DOHH2 (cell line): Measurements from ENCODE around the gene CTIF.

ENCODE experiments used
- H3F3A ChIP-seq: fragments of 200-600 bp; sonication (generic), shearing (Covaris generic); 2 replicates; pipeline ENCODE4 v1.6.0; 2016; ENCODE audit warnings: antibody characterized with exemption, mild to moderate bottlenecking; ENCODE audit not compliant: control insufficient read depth, insufficient read depth
- H3K27ac ChIP-seq: fragments of 200-600 bp; sonication (generic); 2 replicates; pipeline ENCODE4 v1.5.1; 2014; ENCODE audit warnings: low read depth, mild to moderate bottlenecking, low read length, moderate library complexity
- H3K27me3 ChIP-seq: fragments of 200-600 bp; sonication (generic); 2 replicates; pipeline ENCODE4 v1.6.1; 2014; ENCODE audit warnings: mild to moderate bottlenecking, low read length, mixed read lengths; ENCODE audit not compliant: control insufficient read depth
- H3K36me3 ChIP-seq: fragments of 200-600 bp; sonication (generic); 2 replicates; pipeline ENCODE4 v1.6.1; 2014; ENCODE audit warnings: mild to moderate bottlenecking, low read length, moderate library complexity, mixed read lengths; ENCODE audit not compliant: control insufficient read depth
- H3K4me1 ChIP-seq: fragments of 200-600 bp; sonication (generic); 2 replicates; pipeline ENCODE4 v1.6.1; 2014; ENCODE audit warnings: mild to moderate bottlenecking, low read length, mixed read lengths; ENCODE audit not compliant: control insufficient read depth
- H3K4me2 ChIP-seq: fragments of 200-600 bp; sonication (generic); 2 replicates; pipeline ENCODE4 v1.6.0; 2014; ENCODE audit warnings: mild to moderate bottlenecking, low read length, moderate library complexity
- H3K4me3 ChIP-seq: fragments of 200-600 bp; sonication (generic); 2 replicates; pipeline ENCODE4 v1.5.1; 2014; ENCODE audit warnings: mild to moderate bottlenecking, low read length, mixed read lengths
- H3K79me2 ChIP-seq: fragments of 200-600 bp; sonication (generic); 2 replicates; pipeline ENCODE4 v1.6.1; 2014; ENCODE audit warnings: mild to moderate bottlenecking, low read length, mixed read lengths; ENCODE audit not compliant: control insufficient read depth
- H3K9me2 ChIP-seq: fragments of 200-600 bp; sonication (generic); replicated peaks from 2 replicates; pipeline ENCODE4 v1.6.1; 2014; ENCODE audit warnings: mild to moderate bottlenecking, low read length, mixed read lengths; ENCODE audit not compliant: control insufficient read depth
- H3K9me3 ChIP-seq: fragments of 200-600 bp; sonication (generic); 2 replicates; pipeline ENCODE4 v1.6.1; 2014; ENCODE audit warnings: antibody characterized with exemption, low read length, mixed read lengths; ENCODE audit not compliant: control insufficient read depth, insufficient read depth
- H4K20me1 ChIP-seq: fragments of 200-600 bp; sonication (generic); 2 replicates; pipeline ENCODE4 v1.6.0; 2014; ENCODE audit warnings: low read depth, mild to moderate bottlenecking, antibody characterized with exemption, low read length, moderate library complexity; ENCODE audit not compliant: control insufficient read depth, insufficient read depth
- EZH2phosphoT487 ChIP-seq: fragments of 200-600 bp; sonication (generic); IDR thresholded peaks from 2 replicates; pipeline ENCODE4 v1.6.1; 2017; ENCODE audit warnings: borderline replicate concordance, mild to moderate bottlenecking, antibody characterized with exemption, low read length, moderate library complexity, mixed read lengths
- TF ChIP-seq, protein P1 (sequence below): fragments of 200-600 bp; sonication (generic); IDR thresholded peaks from one replicate; pipeline ENCODE4 v1.5.1; 2014; ENCODE audit warnings: antibody characterized with exemption, mild to moderate bottlenecking, low read depth, low read length; ENCODE audit not compliant: poor library complexity, severe bottlenecking

Gene CTIF

DNA sequence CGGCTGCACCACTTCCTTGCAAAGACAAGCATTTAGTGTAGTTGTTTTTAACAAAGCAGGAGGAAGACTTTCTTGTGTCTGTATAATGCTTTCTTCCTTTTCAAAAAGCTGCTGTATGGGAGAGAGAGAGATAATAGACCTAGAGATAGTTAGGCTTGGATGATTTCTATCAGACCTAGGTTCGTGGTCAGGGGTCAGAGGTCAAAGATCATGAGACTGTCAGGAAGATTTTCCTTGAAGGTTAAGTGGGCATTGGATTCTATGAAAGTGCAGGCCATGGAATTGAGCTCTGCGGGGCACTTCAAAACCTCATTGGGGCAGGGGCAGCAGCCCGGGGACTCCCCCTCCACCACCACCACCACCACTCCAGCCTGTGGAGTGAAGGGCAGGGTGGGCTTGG, 164.6 kb downstream of the CTIF start:
- Histone ChIP-seq H3F3A (no peaks in the 10 kb centered on the region), H3K4me1 (no peaks in the 10 kb centered on the region), H3K4me3 (no peak overlapping the region), H3K79me2 (no peaks in the 10 kb centered on the region), H3K9me2 (no peaks in the 10 kb centered on the region), H3K9me3 (no peaks in the 10 kb centered on the region), H3K36me3 (no peaks in the 10 kb centered on the region), H3K27ac (no peak overlapping the region), H4K20me1 (no peaks in the 10 kb centered on the region), H3K4me2 (no peak overlapping the region), H3K27me3 (no peaks in the 10 kb centered on the region)
- no peak for TF ChIP-seq EZH2phosphoT487
- TF ChIP-seq, protein P1, sequence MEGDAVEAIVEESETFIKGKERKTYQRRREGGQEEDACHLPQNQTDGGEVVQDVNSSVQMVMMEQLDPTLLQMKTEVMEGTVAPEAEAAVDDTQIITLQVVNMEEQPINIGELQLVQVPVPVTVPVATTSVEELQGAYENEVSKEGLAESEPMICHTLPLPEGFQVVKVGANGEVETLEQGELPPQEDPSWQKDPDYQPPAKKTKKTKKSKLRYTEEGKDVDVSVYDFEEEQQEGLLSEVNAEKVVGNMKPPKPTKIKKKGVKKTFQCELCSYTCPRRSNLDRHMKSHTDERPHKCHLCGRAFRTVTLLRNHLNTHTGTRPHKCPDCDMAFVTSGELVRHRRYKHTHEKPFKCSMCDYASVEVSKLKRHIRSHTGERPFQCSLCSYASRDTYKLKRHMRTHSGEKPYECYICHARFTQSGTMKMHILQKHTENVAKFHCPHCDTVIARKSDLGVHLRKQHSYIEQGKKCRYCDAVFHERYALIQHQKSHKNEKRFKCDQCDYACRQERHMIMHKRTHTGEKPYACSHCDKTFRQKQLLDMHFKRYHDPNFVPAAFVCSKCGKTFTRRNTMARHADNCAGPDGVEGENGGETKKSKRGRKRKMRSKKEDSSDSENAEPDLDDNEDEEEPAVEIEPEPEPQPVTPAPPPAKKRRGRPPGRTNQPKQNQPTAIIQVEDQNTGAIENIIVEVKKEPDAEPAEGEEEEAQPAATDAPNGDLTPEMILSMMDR, result no peak

DNA sequence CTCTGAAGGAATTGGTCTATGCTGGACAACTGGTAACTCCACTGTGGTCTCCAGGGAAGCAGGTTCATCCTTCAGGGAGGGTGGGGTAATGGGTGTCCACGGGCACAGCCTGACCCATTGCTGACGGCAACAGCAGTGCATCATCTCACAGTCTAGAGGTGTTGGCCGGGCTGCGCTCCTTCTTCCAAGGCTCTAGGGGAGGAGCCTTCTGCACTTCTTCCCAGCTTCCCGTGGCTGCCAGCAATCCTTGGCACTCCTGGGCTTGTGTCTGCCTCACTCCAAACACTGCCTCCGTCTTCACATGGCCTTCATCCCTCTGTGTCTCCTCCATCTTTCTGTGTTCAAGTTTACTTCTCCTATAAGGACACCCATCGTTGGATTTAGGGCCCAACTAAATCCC, 166.2 kb downstream of the CTIF start:
- Histone ChIP-seq H4K20me1 (no peaks in the 10 kb centered on the region), H3K4me3 (no peak overlapping the region), H3F3A (no peaks in the 10 kb centered on the region), H3K9me3 (no peaks in the 10 kb centered on the region), H3K27me3 (no peaks in the 10 kb centered on the region), H3K4me1 (no peaks in the 10 kb centered on the region), H3K27ac (no peak overlapping the region), H3K4me2 (no peak overlapping the region), H3K9me2 (no peaks in the 10 kb centered on the region), H3K36me3 (no peaks in the 10 kb centered on the region), H3K79me2 (no peaks in the 10 kb centered on the region)
- no peak for TF ChIP-seq EZH2phosphoT487
- TF ChIP-seq, protein P1, result no peak

DNA sequence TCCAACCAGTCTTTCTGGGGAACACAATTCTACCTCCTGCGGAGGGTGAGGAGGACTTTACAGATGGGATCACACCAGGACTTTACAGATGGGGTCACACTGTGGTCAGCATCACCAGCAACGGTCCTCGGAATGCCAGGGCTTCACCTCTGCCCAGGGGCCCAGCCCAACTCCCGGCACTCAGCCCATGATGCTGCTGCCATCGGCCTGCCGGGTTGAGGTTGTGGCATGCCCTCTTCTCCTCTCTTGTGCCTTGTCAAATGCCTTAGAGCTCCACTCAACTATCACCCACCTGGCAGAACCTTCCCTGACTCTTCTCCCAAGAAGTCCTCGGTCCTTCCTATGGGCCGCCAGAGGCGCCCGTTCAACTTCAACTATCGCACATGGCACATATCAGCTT, 166.7 kb downstream of the CTIF start:
- no peaks in the 10 kb centered on the region for H3K79me2 ChIP-seq
- no peaks in the 10 kb centered on the region for H4K20me1 ChIP-seq
- no peaks in the 10 kb centered on the region for H3K9me2 ChIP-seq
- no peak overlapping the region for H3K4me2 ChIP-seq
- no peak overlapping the region for H3K4me3 ChIP-seq
- no peak for TF ChIP-seq EZH2phosphoT487
- TF ChIP-seq, protein P1, result no peak
- no peak overlapping the region for H3K27ac ChIP-seq
- H3K9me3 ChIP-seq, result no peaks in the 10 kb centered on the region
- no peaks in the 10 kb centered on the region for H3K4me1 ChIP-seq
- no peaks in the 10 kb centered on the region for H3K27me3 ChIP-seq
- H3F3A ChIP-seq, result no peaks in the 10 kb centered on the region
- no peaks in the 10 kb centered on the region for H3K36me3 ChIP-seq

DNA sequence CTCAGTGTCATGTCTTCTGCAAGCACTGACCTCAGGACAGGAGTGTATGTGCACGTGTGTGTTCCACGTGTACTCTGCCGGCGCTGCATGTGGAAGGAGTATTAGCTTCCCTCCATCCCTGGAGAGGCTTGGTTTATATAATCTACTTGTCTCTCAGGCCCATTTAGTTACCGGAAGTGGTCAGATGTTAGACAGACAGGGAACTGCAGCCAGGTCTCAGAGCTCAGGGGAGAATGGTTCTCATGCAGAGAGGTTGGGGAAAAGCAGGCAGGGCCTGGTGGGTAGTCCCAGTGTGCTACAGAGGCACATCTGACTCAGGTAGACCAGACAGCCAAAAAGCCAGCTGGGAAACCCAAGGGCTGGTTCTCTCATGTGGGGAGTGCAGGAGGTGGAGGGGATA, 167.9 kb downstream of the CTIF start:
- TF ChIP-seq, protein P1, result no peak
- no peak for TF ChIP-seq EZH2phosphoT487
- Histone ChIP-seq H3K9me2 (no peaks in the 10 kb centered on the region), H3K9me3 (no peaks in the 10 kb centered on the region), H3K4me2 (no peak overlapping the region), H3K79me2 (no peaks in the 10 kb centered on the region), H3K27me3 (no peaks in the 10 kb centered on the region), H3K4me3 (no peak overlapping the region), H3F3A (no peaks in the 10 kb centered on the region), H4K20me1 (no peaks in the 10 kb centered on the region), H3K27ac (no peak overlapping the region), H3K4me1 (no peaks in the 10 kb centered on the region), H3K36me3 (no peaks in the 10 kb centered on the region)
